HG03139 (cell line): ENCODE results near the gene NRM.

Experiments used
- ATAC-seq: cut with Tn5 transposase; IDR thresholded peaks from one replicate; pipeline ENCODE4 v1.9.1; 2021; ENCODE audit not compliant: unreplicated experiment

Gene NRM

DNA sequence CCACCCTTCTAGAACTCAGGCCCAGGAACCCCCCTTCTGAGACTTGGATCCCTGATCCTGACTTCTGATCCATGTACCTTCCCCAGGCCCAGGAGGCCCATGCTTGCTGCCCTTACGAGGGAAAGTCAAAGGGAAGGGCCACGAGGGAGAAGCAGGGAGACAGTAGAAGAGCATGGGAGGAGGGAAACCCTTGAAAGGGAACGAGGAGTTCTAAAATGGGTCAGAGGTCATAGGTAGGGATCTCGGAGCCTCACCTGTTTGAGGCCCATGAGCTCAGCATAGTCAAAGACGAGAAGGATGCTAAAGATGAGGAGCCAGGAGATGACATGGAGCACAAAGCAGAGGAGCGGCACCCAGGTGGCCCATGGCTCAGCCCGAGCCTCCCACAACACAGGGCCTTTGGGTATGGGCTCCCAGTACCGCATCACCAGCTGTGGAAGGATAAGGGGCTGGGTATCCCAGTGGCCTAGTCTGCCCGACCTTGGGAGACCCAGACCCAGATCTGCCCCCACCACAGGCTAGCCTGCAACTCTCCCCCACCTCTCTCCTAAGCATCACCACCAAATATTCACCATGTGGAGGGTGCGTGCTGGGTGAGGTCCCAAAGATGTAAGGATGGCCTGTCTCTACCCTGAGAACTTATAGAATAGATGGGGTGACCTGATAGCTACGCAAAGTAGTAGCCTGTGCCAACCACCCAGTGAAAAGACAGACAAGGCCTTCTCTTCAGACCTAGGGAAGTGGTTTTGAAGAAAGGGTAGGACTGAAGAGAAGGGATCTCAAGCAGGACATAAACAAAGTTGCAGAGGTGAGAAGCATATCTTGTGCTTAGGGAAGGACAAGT, 1.5 kb downstream of the NRM start:
- no peak for ATAC-seq

DNA sequence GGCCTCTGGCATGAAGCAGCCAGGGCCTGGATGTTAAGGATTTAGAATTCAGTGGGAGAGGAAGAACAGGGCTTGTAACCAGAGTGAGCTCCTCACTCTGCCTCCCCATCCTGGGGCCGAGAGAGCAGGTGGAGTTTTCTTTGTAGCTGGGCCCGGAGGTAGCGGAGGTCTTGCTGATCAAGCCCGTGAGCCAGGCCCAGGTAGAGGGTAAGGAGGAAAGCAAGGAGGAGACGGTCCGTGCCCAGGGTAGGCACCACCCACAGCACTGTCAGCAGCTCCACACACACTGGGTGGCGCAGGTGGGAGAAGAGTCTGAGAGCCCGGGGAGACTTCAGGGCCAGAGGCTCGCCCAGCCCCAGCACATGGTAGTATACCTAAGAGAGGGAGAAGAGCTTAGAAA, 2.2 kb downstream of the NRM start:
- ATAC-seq = no peak

DNA sequence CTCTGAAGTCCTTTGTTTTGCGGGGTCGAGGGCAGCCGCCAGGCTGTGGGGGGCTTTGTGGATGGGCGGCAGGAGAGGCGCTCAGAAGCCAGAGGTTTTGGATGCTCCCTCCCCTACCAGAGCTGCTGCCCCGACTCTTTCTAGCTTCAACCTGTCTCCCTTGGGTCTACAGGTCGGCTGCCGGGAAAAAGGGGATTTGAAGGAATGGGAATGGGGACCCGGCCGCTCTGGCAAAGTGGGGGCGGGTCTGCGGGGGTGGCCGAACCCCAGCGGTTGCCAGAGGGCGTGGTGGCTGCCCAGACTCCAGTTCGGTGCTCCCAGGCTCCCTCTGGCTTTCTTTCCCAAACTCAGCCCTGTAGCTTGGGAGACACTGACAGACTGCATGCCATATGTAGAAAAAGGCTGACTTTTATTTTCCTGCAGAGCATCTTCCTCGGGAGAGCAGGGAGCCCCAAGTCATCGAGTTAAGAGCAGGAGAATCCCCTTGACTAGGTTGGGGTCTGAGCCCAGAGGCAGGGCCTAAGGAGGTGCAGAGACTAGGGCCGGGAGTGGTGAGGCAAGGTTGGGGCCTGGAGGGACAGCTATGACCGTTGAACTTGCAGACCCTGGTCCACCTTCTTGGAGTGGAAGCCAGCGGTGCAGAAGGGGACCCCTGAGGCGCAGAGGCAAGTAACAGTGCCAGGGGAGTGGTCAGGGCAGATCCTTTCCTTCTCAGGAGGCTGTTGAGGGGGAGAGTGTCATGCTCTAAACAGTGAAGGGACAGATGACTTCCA, 2.9 kb downstream of the NRM start:
- ATAC-seq = no peak

DNA sequence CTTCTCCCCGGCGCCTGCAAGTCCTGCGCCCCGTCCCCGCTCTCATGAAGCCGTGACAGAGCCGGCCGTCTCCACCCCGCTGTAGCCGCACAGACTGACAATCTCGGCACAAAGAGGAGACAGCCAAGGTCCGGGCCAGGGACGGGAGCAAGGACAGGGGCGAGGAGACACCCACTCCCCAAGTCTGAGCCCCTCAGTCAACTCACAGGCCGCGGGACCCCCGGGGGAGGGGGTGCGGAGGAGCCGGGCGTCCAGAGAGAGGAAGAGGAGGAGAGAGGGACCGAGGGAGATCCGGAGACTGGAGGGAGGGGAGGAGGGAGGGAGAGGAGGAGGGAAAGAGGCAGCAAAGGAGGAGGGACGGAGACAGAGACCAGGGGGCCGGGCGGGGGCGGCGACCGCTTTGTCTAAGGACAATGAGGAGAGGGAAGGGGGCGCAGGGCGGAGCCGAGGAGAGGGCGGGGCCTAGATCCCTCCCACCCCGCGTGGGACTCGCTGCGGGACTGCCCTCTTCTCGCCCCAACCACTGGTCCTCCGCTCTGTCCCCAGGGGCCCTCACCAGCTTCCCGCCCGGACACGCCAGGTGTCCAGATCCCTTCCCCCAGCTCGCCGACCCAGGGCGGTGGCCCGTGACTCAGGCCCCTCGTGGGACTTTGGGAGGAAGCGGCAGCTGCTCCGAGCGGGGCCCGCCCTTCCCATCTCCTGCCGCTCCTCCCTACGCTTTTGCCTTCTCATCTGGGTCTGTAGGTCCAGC, 3.7 kb downstream of the NRM start:
- ATAC-seq = peak; percentile 35

DNA sequence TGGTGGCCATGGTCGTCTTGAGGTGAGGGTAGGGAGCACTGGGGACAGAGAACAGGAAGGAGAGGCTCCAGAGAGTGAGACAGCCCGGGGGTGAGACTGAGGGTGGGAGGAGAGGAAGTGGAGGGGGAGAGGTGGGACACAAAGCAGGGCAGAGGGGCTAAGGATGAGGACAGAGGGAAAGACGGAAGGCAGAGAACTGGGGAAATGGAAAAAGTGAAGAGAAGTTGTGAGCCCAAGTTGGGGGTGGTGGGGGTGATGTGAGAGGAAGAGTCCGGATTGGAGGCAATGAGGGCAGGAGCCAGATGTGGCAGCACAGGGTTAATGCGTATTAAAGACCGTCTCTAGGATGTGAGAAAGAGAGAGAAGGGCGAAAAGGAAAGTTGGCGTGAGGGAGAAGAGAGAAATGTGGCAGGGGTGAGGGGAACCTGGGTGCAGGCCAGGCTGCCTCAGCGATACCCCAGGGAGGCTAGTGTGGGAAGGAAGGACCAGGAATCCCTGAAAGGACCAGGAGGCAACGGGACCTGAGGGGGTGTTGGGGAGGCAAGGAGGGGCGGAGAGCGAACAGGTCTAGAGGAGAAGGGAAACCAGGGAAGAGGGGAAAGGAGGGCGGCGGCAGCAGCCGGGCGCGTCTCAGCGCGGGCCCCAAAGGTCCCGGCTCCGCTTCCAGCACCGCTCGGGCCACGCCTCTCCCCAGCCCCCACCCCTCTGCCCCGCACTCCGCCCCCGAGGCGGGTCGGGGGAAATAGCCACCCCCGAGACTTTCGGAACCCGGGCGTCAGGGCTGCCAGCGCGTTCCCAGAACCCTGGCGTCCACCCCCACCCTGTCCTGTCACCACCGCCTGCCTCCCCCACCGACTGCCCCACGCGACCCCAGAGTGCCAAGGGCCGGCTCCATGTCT, 4.5 kb downstream of the NRM start, which contains the start of gene PPP1R18:
Gene PPP1R18 (minus strand): TSS at position 637 of the 899 bp plus-strand sequence. CDS start 627 bp downstream, at position 10.
- no peak for ATAC-seq

DNA sequence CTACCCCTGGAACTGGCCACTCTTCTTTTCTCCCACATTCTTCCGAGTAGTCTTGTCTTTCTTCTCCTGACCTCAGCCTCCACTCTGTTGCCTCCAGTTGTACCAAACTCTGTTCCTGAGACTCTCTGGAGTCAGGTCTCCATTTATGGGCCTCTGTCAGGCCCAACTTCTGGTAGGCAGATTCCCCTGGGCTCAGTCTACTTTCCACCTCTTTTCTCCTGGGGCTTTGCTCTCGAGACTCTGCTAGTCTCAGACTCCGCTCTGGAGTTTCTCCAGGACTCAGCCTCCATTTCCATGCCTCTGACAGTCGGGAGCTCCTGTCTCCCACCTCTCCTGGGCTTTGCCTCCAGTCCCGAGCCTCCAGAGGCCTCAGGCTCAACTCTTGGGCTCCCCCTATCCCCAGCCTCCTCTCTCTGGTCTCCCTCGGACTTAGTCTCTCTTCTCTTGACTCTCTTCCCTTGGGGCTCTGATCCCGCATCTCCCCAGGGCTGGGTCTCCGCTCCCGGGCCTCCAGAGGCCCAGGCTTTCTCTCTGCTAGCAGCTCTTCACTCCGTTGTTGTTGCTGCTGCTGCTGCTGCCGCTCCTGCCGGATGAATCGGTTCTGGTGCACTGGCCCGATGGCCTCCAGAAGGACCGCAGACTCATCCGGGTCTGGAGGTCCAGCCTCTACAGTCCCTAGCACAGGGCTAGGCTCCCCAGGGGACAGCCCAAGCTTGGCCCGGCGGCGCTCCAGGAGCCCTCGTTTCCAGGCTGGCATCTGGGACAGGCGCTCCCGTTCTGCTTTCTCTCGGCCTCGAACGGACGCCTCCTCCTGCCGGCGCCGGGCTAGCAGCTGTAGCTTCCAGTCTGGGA, 5.4 kb downstream of the NRM start:
- no peak for ATAC-seq

DNA sequence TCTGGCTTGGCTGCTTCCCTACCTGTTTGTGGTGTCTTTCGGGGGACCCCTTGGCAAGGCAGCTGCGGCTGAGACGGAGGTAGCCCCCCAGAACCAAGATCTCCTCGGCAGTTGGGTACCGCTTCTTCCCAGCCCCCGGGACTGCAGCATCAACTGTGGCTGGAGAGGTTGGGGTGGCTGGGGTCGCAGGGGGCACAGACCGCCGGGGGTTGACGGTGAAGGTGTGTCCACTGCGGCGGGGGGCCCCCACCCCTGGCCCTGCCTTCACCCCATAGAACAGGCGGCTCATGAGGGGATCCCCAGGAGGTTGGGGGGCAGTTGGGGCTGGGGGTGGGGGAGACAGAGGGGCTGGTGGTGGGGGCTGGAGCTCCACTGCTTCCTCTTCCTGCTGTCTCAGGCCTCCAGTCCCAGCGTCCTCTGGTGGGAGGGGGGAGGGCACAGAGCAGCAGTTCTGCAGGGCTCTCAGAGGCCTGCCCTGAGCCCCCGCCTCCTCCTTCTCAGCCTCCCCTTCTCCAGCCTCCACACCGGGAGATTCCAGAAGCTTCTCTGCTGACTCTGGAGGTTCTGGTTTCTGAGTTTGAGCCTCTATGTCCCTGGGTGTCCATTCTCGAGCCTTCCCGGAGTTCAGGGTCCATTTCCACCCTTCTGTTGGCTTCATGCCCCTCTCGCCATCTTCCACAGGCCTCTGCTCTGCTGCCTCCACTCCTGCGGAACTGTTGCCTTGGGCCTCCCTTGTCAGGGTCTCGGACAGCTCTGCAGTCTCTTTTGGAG, 6.2 kb downstream of the NRM start:
- ATAC-seq = no peak

DNA sequence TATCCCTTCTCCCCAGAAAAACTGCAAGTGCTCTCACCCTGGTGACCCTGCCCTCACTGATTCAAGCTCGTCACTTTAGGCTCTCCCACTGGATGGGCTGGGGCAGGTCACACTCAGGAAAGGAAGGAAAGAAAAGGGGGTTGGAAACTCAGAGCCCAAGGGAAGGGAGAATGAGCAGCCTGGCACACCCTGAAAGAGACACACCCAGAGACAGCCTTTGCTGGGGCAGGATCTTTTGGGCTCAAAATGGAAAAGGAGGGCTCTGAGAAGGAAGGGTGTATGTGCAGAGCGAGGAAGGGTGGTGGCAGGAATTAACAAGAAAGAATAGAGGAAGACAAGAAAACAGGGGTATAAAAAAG, 6.8 kb downstream of the NRM start:
- no peak for ATAC-seq

DNA sequence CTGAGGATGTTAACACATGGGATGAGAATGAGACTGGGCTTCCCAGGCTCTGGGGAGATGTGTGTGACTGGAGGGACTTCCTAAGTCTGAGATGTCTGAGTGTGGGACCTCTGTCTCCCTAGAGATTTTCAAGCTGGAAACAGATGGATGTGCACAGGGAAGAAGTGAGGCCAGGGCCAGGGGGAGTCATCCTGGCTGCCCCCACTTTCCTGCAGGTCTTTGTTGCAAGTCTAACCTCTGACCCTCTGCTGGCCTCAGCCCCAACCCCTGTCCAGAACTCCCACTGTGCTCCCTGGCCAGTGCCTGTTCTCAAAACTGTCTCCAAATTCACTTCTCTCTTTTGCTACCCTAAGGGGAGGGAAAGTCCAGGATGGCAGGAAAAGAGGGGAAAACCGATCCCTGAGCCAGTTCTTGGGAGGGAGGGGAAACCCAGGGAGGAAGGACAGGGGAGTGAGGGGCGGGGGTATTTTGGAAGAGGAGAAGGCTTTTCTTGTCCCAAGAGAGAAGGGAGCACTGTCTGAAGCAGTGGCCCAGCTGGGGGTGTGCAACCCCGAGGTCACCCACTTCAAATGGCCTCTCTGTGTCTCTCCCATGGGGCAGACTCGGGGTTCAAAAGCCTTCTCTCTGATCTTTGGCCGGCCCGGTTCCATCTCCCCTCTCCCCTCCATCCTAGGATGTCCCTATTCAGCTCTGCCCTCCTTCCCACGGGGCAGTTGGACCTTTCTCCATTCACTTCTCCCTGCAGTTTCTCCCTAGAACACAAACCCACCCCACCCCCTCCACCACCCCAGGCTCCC, 7.4 kb downstream of the NRM start:
- ATAC-seq = no peak

DNA sequence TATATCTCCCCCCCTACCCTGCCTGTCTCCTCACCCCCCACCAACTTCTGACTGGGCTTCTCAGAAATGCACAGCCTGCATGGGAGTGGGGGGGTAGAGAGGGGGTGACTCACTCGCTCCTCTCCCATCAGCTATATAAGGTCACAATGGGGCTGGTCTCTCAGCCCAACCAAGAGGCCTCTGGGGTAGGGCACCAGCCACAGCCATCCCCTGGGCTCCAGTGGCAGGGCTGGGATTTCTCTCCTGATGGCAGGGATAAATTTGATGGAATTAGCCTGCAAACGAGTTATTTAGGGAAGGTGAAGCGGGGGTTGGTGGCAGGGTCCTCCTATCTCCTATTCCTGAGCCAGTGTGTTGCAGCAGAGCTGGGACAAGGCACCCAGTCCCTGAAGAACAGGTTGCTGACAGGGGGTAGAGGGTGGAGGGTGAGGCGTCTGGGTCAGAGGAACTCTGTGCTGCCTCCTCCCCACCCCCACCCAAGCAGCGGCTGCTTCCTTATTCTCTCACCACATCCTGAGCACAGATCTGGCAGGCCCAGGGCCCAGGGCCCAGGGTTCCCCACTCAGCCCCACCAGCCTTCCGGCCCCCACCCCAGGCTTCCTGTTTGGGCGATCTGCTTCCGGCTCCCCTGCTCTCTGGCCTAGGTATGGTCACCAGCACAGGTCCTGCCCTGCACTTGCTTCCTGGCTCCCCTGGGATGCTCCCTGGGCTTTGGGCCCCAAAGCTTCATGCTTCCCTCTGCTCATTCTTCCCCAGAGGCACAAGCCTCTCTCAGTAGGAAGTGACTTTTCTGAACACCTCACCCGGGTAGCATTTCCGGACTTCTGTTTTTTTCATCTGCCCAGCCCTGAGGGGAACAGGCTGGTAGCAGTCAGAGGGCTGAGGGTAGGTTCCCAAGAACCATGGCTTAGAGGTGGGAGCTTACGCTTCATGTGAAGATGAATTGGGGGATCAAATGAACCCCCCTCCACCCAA, 8.4 kb downstream of the NRM start:
- peak; percentile 35 for ATAC-seq

DNA sequence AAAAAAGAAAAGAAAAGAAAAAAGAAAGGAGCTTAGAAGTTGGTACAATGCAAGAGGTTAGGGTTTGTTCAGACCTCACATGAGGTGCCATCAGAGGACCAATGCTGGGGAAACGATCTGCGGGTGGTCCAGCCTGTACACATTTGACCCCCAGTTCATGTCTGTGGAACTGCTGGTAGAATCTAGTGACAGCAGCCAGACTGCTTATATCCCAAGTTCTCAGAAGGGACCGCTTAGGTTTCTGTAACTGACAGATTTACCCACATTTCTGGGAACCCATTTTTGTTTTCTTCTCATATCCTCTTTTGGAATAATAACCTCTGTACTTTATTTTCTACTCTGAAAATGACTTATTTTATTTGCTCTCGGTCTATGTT, 9.0 kb downstream of the NRM start:
- ATAC-seq = no peak

DNA sequence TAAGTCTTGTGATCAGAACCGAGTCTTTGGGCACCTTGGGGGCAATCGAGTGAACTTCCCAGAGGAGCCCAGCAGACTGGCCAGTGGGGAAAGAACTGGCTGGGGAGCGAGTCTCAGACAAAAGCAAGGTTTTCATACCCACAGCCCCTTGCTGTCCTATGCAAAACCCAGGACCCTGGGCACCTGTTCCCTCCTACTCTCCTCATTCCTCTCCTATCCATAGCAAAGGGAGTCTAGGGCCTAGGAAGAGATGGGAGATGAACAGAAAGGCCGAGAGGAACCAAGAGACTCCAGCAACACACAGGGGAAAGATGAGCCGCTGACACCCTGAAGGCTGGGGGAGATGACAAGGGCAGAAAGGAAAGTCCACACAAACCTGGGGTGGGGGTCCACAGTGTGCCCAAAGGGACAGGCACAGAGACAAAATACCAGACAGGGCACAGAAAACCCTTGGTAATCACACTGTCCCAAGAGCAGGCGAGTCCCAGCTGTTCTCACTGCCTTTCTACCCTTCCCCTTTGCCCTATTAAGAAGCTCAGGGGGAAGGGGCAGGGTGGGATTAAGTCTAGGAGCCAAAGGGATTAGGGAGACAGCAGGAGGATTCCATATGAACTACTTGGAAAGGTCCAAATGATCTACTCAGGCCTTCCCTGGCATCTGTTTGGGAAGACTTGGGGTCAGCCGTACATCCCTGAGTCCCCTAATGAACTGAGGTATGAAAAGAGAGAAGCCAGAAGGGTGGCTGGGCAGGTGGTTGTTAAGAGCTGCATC, 10.8 kb downstream of the NRM start:
- ATAC-seq = no peak

DNA sequence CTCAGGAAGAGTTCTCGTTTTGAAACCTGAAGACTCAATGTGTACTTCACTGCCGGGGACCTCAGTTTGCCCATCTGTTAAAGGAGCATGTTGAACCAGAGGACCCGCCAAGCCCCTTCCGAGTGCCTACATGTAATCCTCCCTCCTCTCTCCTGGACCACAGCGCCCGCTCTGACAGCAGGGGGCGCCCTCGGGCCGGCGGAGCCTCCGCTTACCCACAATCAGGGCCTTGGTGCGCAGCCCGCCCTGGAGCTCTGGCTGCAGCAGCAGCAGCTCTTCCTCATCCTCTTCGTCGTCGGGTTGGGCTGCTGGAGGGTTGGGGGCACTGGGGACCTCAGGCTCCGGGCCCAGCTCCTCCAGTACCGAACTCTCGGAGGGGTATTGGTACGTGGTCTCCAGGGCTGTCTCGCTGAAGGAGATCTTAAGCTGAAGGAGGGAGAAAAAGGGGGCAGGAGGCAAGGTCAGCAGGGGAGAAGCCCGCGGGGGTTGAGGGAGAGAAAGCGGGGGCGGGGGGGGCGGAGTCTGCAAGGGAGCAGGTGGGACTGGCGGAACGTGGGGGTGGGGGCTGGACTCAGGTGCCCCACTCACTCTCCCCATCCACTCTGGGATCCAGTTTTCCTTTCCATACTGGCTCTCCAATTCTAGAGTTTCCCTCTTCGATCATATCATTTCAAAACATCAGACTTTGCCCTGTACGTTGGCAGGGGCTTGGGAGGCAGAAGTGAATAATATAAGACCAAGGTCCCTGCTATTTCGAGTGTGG, 11.6 kb downstream of the NRM start:
- no peak for ATAC-seq

DNA sequence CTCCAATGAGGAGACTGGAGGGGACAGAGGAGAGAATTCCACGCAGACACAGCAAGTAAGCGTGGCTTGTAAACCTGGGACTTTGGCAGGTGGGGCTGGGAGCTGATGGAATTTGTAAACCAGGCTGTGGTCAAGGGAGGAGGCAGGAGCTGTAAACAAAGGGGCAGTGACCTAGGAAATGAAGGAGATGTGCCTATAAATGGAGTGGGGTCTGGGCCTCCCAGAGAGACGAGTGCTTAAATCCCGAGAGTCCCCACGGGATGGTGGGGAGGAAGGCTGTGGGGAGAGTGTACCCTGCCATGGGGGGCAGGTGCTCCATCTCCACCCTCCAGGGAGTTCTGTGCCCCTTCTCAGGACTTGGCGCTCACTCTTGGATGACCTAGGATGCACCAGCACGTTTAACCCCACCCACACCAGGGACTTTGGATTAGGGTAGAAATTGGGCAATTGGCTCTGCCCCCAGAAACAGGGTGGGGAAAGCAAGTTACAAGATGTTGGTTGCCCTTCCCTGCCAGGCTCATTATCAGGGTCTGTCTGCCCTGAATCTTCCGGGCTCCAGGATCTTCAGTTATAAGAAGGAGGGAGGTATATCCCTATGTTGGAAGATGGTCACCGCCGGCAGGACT, 14.0 kb downstream of the NRM start:
- no peak for ATAC-seq
